Right renal cortex interstitium (tissue), 3 donors: ENCODE results near the gene OPRM1. TPM values are rescaled to one million over a fixed set of nuclear protein-coding genes. Genes with fewer than 3 reads are reported as not detected.
A peak's percentile ranks its signal among the peaks of the same experiment; 100 is the strongest.
"Not testable (repeated sequence)": the region's sequence is repeated elsewhere in the genome, so short reads cannot be mapped to it uniquely, and the experiment has no call there.

Source experiments
- DNase-seq, 3 donors: peaks; one replicate each; pipeline ENCODE4 v3.0.0-alpha.2; 2013; ENCODE audit warnings: low read depth in 3 of 3, low spot score in 2 of 3
- polyA plus RNA-seq, 3 donors: library from polyadenylated mRNA; unstranded; fragments of 120-200 nt; gene quantifications; one replicate each; pipeline ENCODE4 v1.2.1, GENCODE V29; 2013; ENCODE audit not compliant: insufficient read length in 3 of 3

Gene OPRM1
- polyA plus RNA-seq, 3 donors = not detected

- DNase-seq = not testable (repeated sequence)
Observed at GRCh38 chr6:154201688-154202087, 162.6 kb downstream of the OPRM1 start.

GRCh38 chr6:154202339-154202738 is 163.3 kb downstream of the OPRM1 start:
- DNase-seq = no peak

- DNase-seq = no peak
Observed at GRCh38 chr6:154202958-154203357, 163.9 kb downstream of the OPRM1 start.

- DNase-seq = no peak
Observed at GRCh38 chr6:154206141-154206540, 167.1 kb downstream of the OPRM1 start.

- DNase-seq = no peak
Observed at GRCh38 chr6:154206996-154207395, 168.0 kb downstream of the OPRM1 start.

GRCh38 chr6:154209555-154209954 is 170.5 kb downstream of the OPRM1 start:
- DNase-seq = no peak

GRCh38 chr6:154210678-154211077 is 171.6 kb downstream of the OPRM1 start:
- no peak for DNase-seq

- DNase-seq = no peak
Observed at GRCh38 chr6:154213782-154214181, 174.7 kb downstream of the OPRM1 start.

- peak in 1 of 3 donors; percentile 32 for DNase-seq
Observed at GRCh38 chr6:154218301-154218700, 179.3 kb downstream of the OPRM1 start.

GRCh38 chr6:154218787-154219186 is 179.7 kb downstream of the OPRM1 start:
- no peak for DNase-seq

- DNase-seq = no peak
Observed at GRCh38 chr6:154219250-154219649, 180.2 kb downstream of the OPRM1 start.

GRCh38 chr6:154222716-154223115 is 183.7 kb downstream of the OPRM1 start:
- no peak for DNase-seq

- DNase-seq = no peak
Observed at GRCh38 chr6:154223296-154223695, 184.3 kb downstream of the OPRM1 start.

GRCh38 chr6:154226461-154226860 is 187.4 kb downstream of the OPRM1 start:
- no peak for DNase-seq

GRCh38 chr6:154227862-154228520 is 189.0 kb downstream of the OPRM1 start:
- no peak for DNase-seq

- no peak for DNase-seq
Observed at GRCh38 chr6:154228521-154228905, 189.5 kb downstream of the OPRM1 start.

GRCh38 chr6:154229786-154230185 is 190.7 kb downstream of the OPRM1 start:
- no peak for DNase-seq

GRCh38 chr6:154230393-154230792 is 191.4 kb downstream of the OPRM1 start:
- DNase-seq = no peak

- DNase-seq = no peak
Observed at GRCh38 chr6:154230910-154231595, 192.0 kb downstream of the OPRM1 start.

- DNase-seq = no peak
Observed at GRCh38 chr6:154232013-154232910, 193.2 kb downstream of the OPRM1 start.

- DNase-seq = no peak
Observed at GRCh38 chr6:154233383-154233782, 194.3 kb downstream of the OPRM1 start.
